HEK293 (cell line): Measurements from ENCODE around the gene ADGRG7.
A peak's percentile ranks its signal among the peaks of the same experiment; 100 is the strongest.

Experiments used
- CTCF ChIA-PET: fragments of 350-600 bp; formaldehyde crosslinking; extraction: SDS; loops from one replicate; lab custom pipeline; 2021; ENCODE audit warnings: antibody characterized with exemption; lab: Yijun Ruan, JAX
- POLR2A ChIA-PET: fragments of 300-600 bp; formaldehyde crosslinking; extraction: SDS; loops from one replicate; lab custom pipeline; 2020; ENCODE audit warnings: antibody characterized with exemption, inconsistent platforms; lab: Yijun Ruan, JAX
- H3K27ac ChIP-seq: fragments of 200-500 bp; sonication (Bioruptor generic); 2 replicates; pipeline ENCODE4 v1.5.1; 2014; ENCODE audit warnings: low read depth, low read length, control low read depth, inconsistent platforms; ENCODE audit errors: extremely low read depth
- H3K36me3 ChIP-seq, 2 experiments: fragments of 200-500 bp in 1 of 2; sonication (Bioruptor generic) in 1 of 2; 1 replicate in 1 of 2; 2 replicates in 1 of 2; pipeline ENCODE4 v1.5.1; 2014 to 2017; ENCODE audit warnings: inconsistent platforms in 2 of 2, low read length in 2 of 2; ENCODE audit not compliant: control insufficient read depth in 2 of 2, insufficient read depth in 1 of 2
- H3K4me1 ChIP-seq: fragments of 200-500 bp; sonication (Bioruptor generic); 2 replicates; pipeline ENCODE4 v1.5.1; 2014; ENCODE audit warnings: mild to moderate bottlenecking, low read length, inconsistent platforms; ENCODE audit not compliant: control insufficient read depth, insufficient read depth
- H3K4me3 ChIP-seq: 2 replicates; pipeline ENCODE4 v1.5.1; 2011; ENCODE audit warnings: low read depth, mild to moderate bottlenecking, control low read depth, low read length, moderate library complexity
- H3K9me3 ChIP-seq: fragments of 200-500 bp; sonication (Bioruptor generic); 2 replicates; pipeline ENCODE4 v1.5.1; 2014; ENCODE audit warnings: low read depth, low read length, inconsistent platforms; ENCODE audit not compliant: control insufficient read depth, insufficient read depth
- FEZF1 ChIP-seq: fragments of 450-650 bp; formaldehyde crosslinking; IDR thresholded peaks from 2 replicates; pipeline ENCODE4 v1.5.1; 2016; ENCODE audit warnings: missing biosample characterization, missing genetic modification characterization
- GLI2 ChIP-seq: fragments of 450-650 bp; formaldehyde crosslinking; IDR thresholded peaks from 2 replicates; pipeline ENCODE4; 2017; ENCODE audit warnings: missing biosample characterization, missing genetic modification characterization, low read depth, borderline replicate concordance
- PBX3 ChIP-seq: sonication (generic); formaldehyde crosslinking; IDR thresholded peaks from 2 replicates; pipeline ENCODE4 v1.8.1; 2022; ENCODE audit warnings: mild to moderate bottlenecking, moderate library complexity, missing genetic modification reagents
- YY1 ChIP-seq: fragments of 450-650 bp; formaldehyde crosslinking; IDR thresholded peaks from 2 replicates; pipeline ENCODE4 v1.5.1; 2018; ENCODE audit warnings: missing biosample characterization, missing genetic modification characterization
- ZBTB10 ChIP-seq: fragments of 450-650 bp; formaldehyde crosslinking; IDR thresholded peaks from 2 replicates; pipeline ENCODE4 v1.5.1; 2016; ENCODE audit warnings: missing biosample characterization, missing genetic modification characterization
- ZFP3 ChIP-seq: fragments of 450-650 bp; formaldehyde crosslinking; IDR thresholded peaks from 2 replicates; pipeline ENCODE4 v1.5.1; 2016; ENCODE audit warnings: low read depth, missing biosample characterization, missing genetic modification characterization
- ZFP41 ChIP-seq: fragments of 450-650 bp; formaldehyde crosslinking; IDR thresholded peaks from 2 replicates; pipeline ENCODE4 v1.5.1; 2016; ENCODE audit warnings: missing biosample characterization, missing genetic modification characterization, borderline replicate concordance
- ZNF132 ChIP-seq: fragments of 450-650 bp; formaldehyde crosslinking; IDR thresholded peaks from 2 replicates; pipeline ENCODE4 v1.5.1; 2017; ENCODE audit warnings: missing biosample characterization, missing genetic modification characterization, borderline replicate concordance
- ZNF133 ChIP-seq: fragments of 450-650 bp; formaldehyde crosslinking; IDR thresholded peaks from 2 replicates; pipeline ENCODE4 v1.5.1; 2016; ENCODE audit warnings: missing biosample characterization, missing genetic modification characterization
- ZNF18 ChIP-seq: fragments of 450-650 bp; formaldehyde crosslinking; IDR thresholded peaks from 2 replicates; pipeline ENCODE4 v1.5.1; 2016; ENCODE audit warnings: missing biosample characterization, missing genetic modification characterization
- ZNF23 ChIP-seq: fragments of 450-650 bp; formaldehyde crosslinking; IDR thresholded peaks from 2 replicates; pipeline ENCODE4 v1.5.1; 2016; ENCODE audit warnings: missing biosample characterization, missing genetic modification characterization, borderline replicate concordance
- ZNF416 ChIP-seq: fragments of 450-650 bp; formaldehyde crosslinking; IDR thresholded peaks from 2 replicates; pipeline ENCODE4 v1.5.1; 2016; ENCODE audit warnings: missing biosample characterization, missing genetic modification characterization
- ZNF423 ChIP-seq: fragments of 450-650 bp; formaldehyde crosslinking; IDR thresholded peaks from 2 replicates; pipeline ENCODE4 v1.5.1; 2016; ENCODE audit warnings: missing biosample characterization, missing genetic modification characterization
- ZNF488 ChIP-seq: fragments of 450-650 bp; formaldehyde crosslinking; IDR thresholded peaks from 2 replicates; pipeline ENCODE4 v1.5.1; 2016; ENCODE audit warnings: missing biosample characterization, missing genetic modification characterization
- ZNF623 ChIP-seq: fragments of 450-650 bp; formaldehyde crosslinking; IDR thresholded peaks from 2 replicates; pipeline ENCODE4 v1.5.1; 2016; ENCODE audit warnings: missing biosample characterization, missing genetic modification characterization
- ZNF624 ChIP-seq: fragments of 450-650 bp; formaldehyde crosslinking; IDR thresholded peaks from 2 replicates; pipeline ENCODE4 v1.5.1; 2017; ENCODE audit warnings: missing biosample characterization, missing genetic modification characterization
- ZNF639 ChIP-seq: fragments of 450-650 bp; formaldehyde crosslinking; IDR thresholded peaks from 2 replicates; pipeline ENCODE4 v1.5.1; 2016; ENCODE audit warnings: missing biosample characterization, missing genetic modification characterization
- ZNF645 ChIP-seq: fragments of 450-650 bp; formaldehyde crosslinking; IDR thresholded peaks from 2 replicates; pipeline ENCODE4; 2016; ENCODE audit warnings: missing biosample characterization, missing genetic modification characterization
- ZNF660 ChIP-seq: fragments of 450-650 bp; IDR thresholded peaks from 2 replicates; pipeline ENCODE4 v1.5.1; 2018; ENCODE audit warnings: missing biosample characterization, mild to moderate bottlenecking, missing genetic modification characterization
- ZNF76 ChIP-seq: fragments of 450-650 bp; formaldehyde crosslinking; IDR thresholded peaks from 2 replicates; pipeline ENCODE4; 2016; ENCODE audit warnings: low read depth, missing biosample characterization, missing genetic modification characterization, borderline replicate concordance
- ZNF785 ChIP-seq: fragments of 450-650 bp; formaldehyde crosslinking; IDR thresholded peaks from 2 replicates; pipeline ENCODE4 v1.5.1; 2016; ENCODE audit warnings: missing biosample characterization, missing genetic modification characterization
- ZNF791 ChIP-seq: fragments of 450-650 bp; formaldehyde crosslinking; IDR thresholded peaks from 2 replicates; pipeline ENCODE4 v1.5.1; 2016; ENCODE audit warnings: missing biosample characterization, missing genetic modification characterization
- ZNF843 ChIP-seq: fragments of 450-650 bp; formaldehyde crosslinking; IDR thresholded peaks from 2 replicates; pipeline ENCODE4 v1.5.1; 2016; ENCODE audit warnings: missing biosample characterization, missing genetic modification characterization
- ZSCAN18 ChIP-seq: fragments of 450-650 bp; formaldehyde crosslinking; IDR thresholded peaks from 2 replicates; pipeline ENCODE4 v1.5.1; 2016; ENCODE audit warnings: missing biosample characterization, missing genetic modification characterization
- ZSCAN30 ChIP-seq: fragments of 450-650 bp; IDR thresholded peaks from 2 replicates; pipeline ENCODE4 v1.5.1; 2018; ENCODE audit warnings: missing biosample characterization, mild to moderate bottlenecking, missing genetic modification characterization, moderate library complexity
- ZXDB ChIP-seq: fragments of 450-650 bp; formaldehyde crosslinking; IDR thresholded peaks from 2 replicates; pipeline ENCODE4 v1.5.1; 2016; ENCODE audit warnings: missing biosample characterization, missing genetic modification characterization

Gene ADGRG7

GRCh38 chr3:100708989-100709841, 99.8 kb downstream of the ADGRG7 start, which contains the start of gene TFG (continued):
- TF ChIP-seq PBX3 (no peak), ZXDB (tag by site-specific recombination) (peak; percentile 35), ZNF791 (no peak), ZNF488 (tag by site-specific recombination) (no peak), ZNF416 (tag by site-specific recombination) (no peak), ZNF133 (tag by site-specific recombination) (no peak), ZNF132 (tag by site-specific recombination) (no peak), ZNF423 (no peak), YY1 (tag by site-specific recombination) (peak; percentile 24; the same call in 1 of the 2 replicates), ZNF23 (tag by site-specific recombination) (no peak), ZNF76 (tag by site-specific recombination) (peak; percentile 90), ZFP3 (tag by site-specific recombination) (no peak), ZNF843 (tag by site-specific recombination) (no peak), ZNF624 (tag by site-specific recombination) (no peak), ZNF18 (tag by site-specific recombination) (no peak), ZNF645 (tag by site-specific recombination) (no peak), ZSCAN30 (peak; percentile 48; the same call in 1 of the 2 replicates)
- TF ChIP-seq, all 188 proteins: peak for 27

GRCh38 chr3:100709842-100710260, 100.5 kb downstream of the ADGRG7 start:
- H3K36me3 ChIP-seq = peaks cover 11 to 25% of the 10 kb centered on the region in 2 experiments; a peak in 2 of 3 replicates
- ChIA-PET CTCF (interaction anchor here (0.9 to 1.1 kb wide), 2 partner anchors 14 to 247 kb away, joined by 4 to 10 read pairs; no protein-coding TSS in a partner anchor), POLR2A (interaction anchor here (0.8 to 1.3 kb wide), 2 partner anchors 8 to 217 kb away, joined by 4 to 5 read pairs; partner anchors contain the start of gene TMEM45A)
- H3K27ac ChIP-seq = peak overlapping the region; percentile 97
- H3K4me3 ChIP-seq = peak overlapping the region; percentile 88
- no peaks in the 10 kb centered on the region; the same call in 1 of the 2 replicates for H3K4me1 ChIP-seq
- H3K9me3 ChIP-seq = no peaks in the 10 kb centered on the region
- TF ChIP-seq ZBTB10 = no peak
- TF ChIP-seq ZNF785 = no peak
- no peak for TF ChIP-seq ZNF639 (tag by site-specific recombination)
- TF ChIP-seq FEZF1 (tag by site-specific recombination) = no peak
- TF ChIP-seq ZFP41 = no peak
- TF ChIP-seq ZNF660 (tag by site-specific recombination) = no peak
- no peak for TF ChIP-seq GLI2 (tag by site-specific recombination)
- no peak for TF ChIP-seq ZSCAN18 (tag by site-specific recombination)
- no peak for TF ChIP-seq YY1 (tag by site-specific recombination)
- TF ChIP-seq ZNF623 (tag by site-specific recombination) = no peak
- no peak for TF ChIP-seq ZXDB (tag by site-specific recombination)
